K562 (cell line): Measurements from ENCODE around the gene YIPF2. TPM values are rescaled to one million over a fixed set of nuclear protein-coding genes. Genes with fewer than 3 reads are reported as not detected.

Experiments
- ATAC-seq: fragments of 200-7000 bp; cut with Tn5 transposase; 3 replicates; pipeline ENCODE4 v1.9.1; 2020; ENCODE audit warnings: moderate library complexity
- BruUV-seq: library from RNA; stranded (reverse); fragments of 400-500 nt; replicated peaks from 2 replicates; lab custom pipeline; 2021; lab: Mats Ljungman, UMichigan
- CTCF ChIA-PET: fragments of 300-600 bp; formaldehyde crosslinking; extraction: SDS; loops from one replicate; lab custom pipeline; 2021; ENCODE audit warnings: low intra/inter-chr PET ratio; lab: Yijun Ruan, JAX
- POLR2A ChIA-PET: fragments of 300-600, 350-650 bp; sonication (Branson Sonifier 250); formaldehyde crosslinking; extraction: SDS; loops from one replicate; lab custom pipeline; 2021; ENCODE audit warnings: antibody characterized with exemption, inconsistent platforms; lab: Yijun Ruan, JAX
- DNase-seq, 4 experiments: peaks; one replicate each; pipeline versions ENCODE4 v3.0.0 to v3.0.0-alpha.2; 2011 to 2018; ENCODE audit warnings: low spot score in 3 of 4, mixed read lengths in 3 of 4; ENCODE audit errors: extremely low read depth in 1 of 4
- FAIRE-seq: peaks from 2 replicates; lab custom pipeline; 2011; peaks lifted over from hg19 to GRCh38; lab: Jason Lieb, UNC
- H2AFZ ChIP-seq: 2 replicates; pipeline ENCODE4 v1.6.0; 2011; ENCODE audit warnings: low read depth, low read length, control low read depth, inconsistent platforms
- H3K27ac ChIP-seq: fragments of 200-600 bp; 3 replicates; pipeline ENCODE4 v1.8.0; 2011; ENCODE audit warnings: low read depth, mild to moderate bottlenecking, control low read depth, inconsistent platforms, low read length, moderate library complexity, mixed read lengths; ENCODE audit errors: extremely low read depth
- H3K27me3 ChIP-seq, 2 experiments: fragments of 300-600 bp in 1 of 2; 2 replicates in 1 of 2; 3 replicates in 1 of 2; pipeline versions ENCODE4 v1.6.0 to v1.8.0; 2011; ENCODE audit warnings: inconsistent platforms in 2 of 2, low read length in 2 of 2, mild to moderate bottlenecking in 1 of 2, mixed read lengths in 1 of 2, moderate library complexity in 1 of 2; ENCODE audit not compliant: control insufficient read depth in 2 of 2, insufficient read depth in 2 of 2
- H3K36me3 ChIP-seq: fragments of 300-600 bp; 3 replicates; pipeline ENCODE4 v1.8.0; 2011; ENCODE audit warnings: mild to moderate bottlenecking, low read length, inconsistent platforms; ENCODE audit not compliant: control insufficient read depth, insufficient read depth
- H3K4me1 ChIP-seq, 2 experiments: fragments of 200-600 bp in 1 of 2; replicated peaks in 1 of 2; 2 replicates in 1 of 2; 3 replicates in 1 of 2; pipeline versions ENCODE4 v1.5.1 to v1.8.0; 2011; ENCODE audit warnings: inconsistent platforms in 2 of 2, low read length in 2 of 2, mild to moderate bottlenecking in 1 of 2, mixed read lengths in 1 of 2, moderate library complexity in 1 of 2; ENCODE audit not compliant: control insufficient read depth in 2 of 2, insufficient read depth in 2 of 2
- H3K4me2 ChIP-seq: 2 replicates; pipeline ENCODE4 v1.6.1; 2011; ENCODE audit warnings: low read length, control low read depth, inconsistent platforms, mixed read lengths; ENCODE audit not compliant: insufficient read depth
- H3K4me3 ChIP-seq: fragments of 200-600 bp; sonication (generic), shearing (Covaris generic); 2 replicates; pipeline ENCODE4 v1.5.1; 2016; ENCODE audit warnings: control low read depth, inconsistent platforms
- H3K79me2 ChIP-seq: fragments of 200-600 bp; 3 replicates; pipeline ENCODE4 v1.8.0; 2011; ENCODE audit warnings: low read length, inconsistent platforms; ENCODE audit not compliant: control insufficient read depth, insufficient read depth
- H3K9ac ChIP-seq, 2 experiments: 2 replicates each; pipeline versions ENCODE4 v1.6.0 to v1.6.1; 2011; ENCODE audit warnings: low read depth in 2 of 2, low read length in 2 of 2, control low read depth in 1 of 2, inconsistent platforms in 1 of 2, mild to moderate bottlenecking in 1 of 2, mixed read lengths in 1 of 2; ENCODE audit not compliant: insufficient read depth in 1 of 2
- H3K9me1 ChIP-seq: one replicate; pipeline ENCODE4 v1.6.0; 2011; ENCODE audit warnings: inconsistent platforms, mild to moderate bottlenecking, low read length, moderate library complexity; ENCODE audit not compliant: control insufficient read depth, insufficient read depth
- H3K9me3 ChIP-seq: replicated peaks from 2 replicates; pipeline ENCODE4 v1.5.1; 2011; ENCODE audit warnings: low read depth, low read length, inconsistent platforms; ENCODE audit not compliant: control insufficient read depth, insufficient read depth
- H4K20me1 ChIP-seq: replicated peaks from 2 replicates; pipeline ENCODE4 v1.6.1; 2011; ENCODE audit warnings: low read length, inconsistent platforms, mixed read lengths; ENCODE audit not compliant: control insufficient read depth, insufficient read depth
- CREM ChIP-seq: IDR thresholded peaks from 2 replicates; pipeline ENCODE4 v1.6.1; 2014; ENCODE audit warnings: antibody characterized with exemption, low read depth
- HDAC8 ChIP-seq: fragments of 450-650 bp; IDR thresholded peaks from 2 replicates; pipeline ENCODE4 v1.6.1; 2016; ENCODE audit warnings: mild to moderate bottlenecking, missing genetic modification characterization, moderate library complexity, missing compliant biosample characterization
- NCOA6 ChIP-seq: fragments of 450-650 bp; IDR thresholded peaks from 2 replicates; pipeline ENCODE4 v1.6.1; 2017; ENCODE audit warnings: mild to moderate bottlenecking
- PHB ChIP-seq: fragments of 250-450 bp; sonication (Bioruptor Pico); IDR thresholded peaks from 2 replicates; pipeline ENCODE4 v1.5.0; 2021
- POLR2AphosphoS2 ChIP-seq: IDR thresholded peaks from 2 replicates; pipeline ENCODE4 v1.6.1; 2012; ENCODE audit warnings: low read length, improper control_type of control experiment
- WGBS: fragments of 100-300 bp; shearing (Covaris generic); methylation state at CpG from one replicate; pipeline ENCODE4 v1.1.6; 2016; ENCODE audit warnings: low coverage, mixed read lengths; ENCODE audit not compliant: insufficient coverage; ENCODE audit errors: missing lambda C conversion rate; 5-methylcytosine and 5-hydroxymethylcytosine counted together
- in situ Hi-C: fragments of 300-500 bp; cut with MboI; formaldehyde crosslinking; loops from 4 replicates; pipeline ENCODE4 v1.15.0; 2018; ENCODE audit warnings: inconsistent platforms, mixed read lengths
- intact Hi-C: fragments of 100-400 bp; cut with micrococcal nuclease; formaldehyde crosslinking; loops from 2 replicates; pipeline ENCODE4 v1.14.2; 2022
- polyA plus RNA-seq, 8 experiments: library from polyadenylated mRNA; depleted of rRNA in 4 of 8; stranded (reverse) in 5 of 8; unstranded in 3 of 8; fragments of >200 nt; fragmentation: Nextera tagmentation in 2 of 8; fragmentation: Illumina TruSeq in 1 of 8; extraction: Ambion mirVana in 2 of 8; extraction: Trizol in 1 of 8; gene quantifications; 2 replicates each; pipeline versions ENCODE4 v1.2.1 to v1.2.3, GENCODE V29; 2011 to 2014; ENCODE audit warnings: inconsistent platforms in 1 of 8, missing spikeins in 1 of 8
- total RNA-seq, 7 experiments: library from RNA; depleted of rRNA in 6 of 7; stranded (reverse); fragments of >200 nt in 6 of 7; fragmentation: Illumina TruSeq in 2 of 7; extraction: Trizol in 2 of 7; gene quantifications; 2 replicates each; pipeline versions ENCODE4 v1.2.1 to v1.2.3, GENCODE V29; 2011 to 2021; ENCODE audit warnings: low replicate concordance in 1 of 7
- TF ChIP-seq, protein P1 (sequence below): fragments of 450-650 bp; formaldehyde crosslinking; conservative IDR thresholded peaks from 2 replicates; pipeline ENCODE4 v1.4.0; 2022; ENCODE audit warnings: mild to moderate bottlenecking, missing genetic modification characterization

Gene YIPF2
- total and polyA plus RNA-seq, 9 of the 15 experiments (the other 6 are each of a cell fraction or from before 2014, with no cell fraction given): 1.3 to 65.2 (median 31.6) TPM

DNA sequence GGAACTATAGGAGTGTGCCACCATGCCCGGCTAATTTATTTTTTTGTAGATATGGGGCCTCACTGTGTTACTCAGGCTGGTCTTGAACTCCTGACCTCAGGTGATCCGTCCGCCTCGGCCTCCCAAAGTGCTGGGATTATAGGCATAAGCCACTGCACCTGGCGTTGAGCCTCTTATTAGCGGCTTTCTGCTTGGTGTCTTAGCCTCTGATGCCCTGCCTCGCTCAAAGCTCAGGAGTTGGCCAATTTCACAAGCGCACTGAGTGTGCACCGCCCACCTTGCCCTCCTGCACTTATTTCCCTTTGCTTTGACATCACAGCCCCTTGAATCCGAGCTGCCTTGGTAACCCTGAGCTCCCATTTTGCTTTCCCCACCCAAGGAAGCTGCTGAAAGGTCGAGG is 10.1 kb downstream of the YIPF2 start:
- Histone ChIP-seq H2AFZ (no peak overlapping the region), H3K79me2 (no peaks in the 10 kb centered on the region), H3K27ac (no peak overlapping the region), H3K27me3 (no peaks in the 10 kb centered on the region), H3K9me1 (peaks cover 5% of the 10 kb centered on the region), H3K4me3 (no peak overlapping the region), H3K9ac (no peak overlapping the region), H3K9me3 (no peaks in the 10 kb centered on the region), H3K4me1 (peaks cover 0 to 48% of the 10 kb centered on the region in 2 experiments; a peak in 2 of 5 replicates), H4K20me1 (no peaks in the 10 kb centered on the region), H3K4me2 (no peak overlapping the region), H3K36me3 (peaks cover 77% of the 10 kb centered on the region; the same call in 1 of the 3 replicates)
- CTCF ChIA-PET: no interaction called here
- FAIRE-seq (no peak), ATAC-seq (no peak), DNase-seq (no peak)
- intact Hi-C loops (no loop called here), in situ Hi-C loops (no loop called here)
- WGBS: 96% methylated on average over 10 of the region's 11 CpGs
- BruUV-seq: no TSS peak
- TF ChIP-seq, protein P1, sequence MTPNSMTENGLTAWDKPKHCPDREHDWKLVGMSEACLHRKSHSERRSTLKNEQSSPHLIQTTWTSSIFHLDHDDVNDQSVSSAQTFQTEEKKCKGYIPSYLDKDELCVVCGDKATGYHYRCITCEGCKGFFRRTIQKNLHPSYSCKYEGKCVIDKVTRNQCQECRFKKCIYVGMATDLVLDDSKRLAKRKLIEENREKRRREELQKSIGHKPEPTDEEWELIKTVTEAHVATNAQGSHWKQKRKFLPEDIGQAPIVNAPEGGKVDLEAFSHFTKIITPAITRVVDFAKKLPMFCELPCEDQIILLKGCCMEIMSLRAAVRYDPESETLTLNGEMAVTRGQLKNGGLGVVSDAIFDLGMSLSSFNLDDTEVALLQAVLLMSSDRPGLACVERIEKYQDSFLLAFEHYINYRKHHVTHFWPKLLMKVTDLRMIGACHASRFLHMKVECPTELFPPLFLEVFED (CRISPR knock-in tag): no peak
- TF ChIP-seq PHB (CRISPR knock-in tag) (no peak), POLR2AphosphoS2 (0 out of 2 replicates have a peak, but pooled peaks have one; percentile 38), HDAC8 (tag) (no peak), NCOA6 (no peak), CREM (no peak)
- POLR2A ChIA-PET: interaction anchor here (0.6 to 2.4 kb wide), 4 partner anchors 9 to 46 kb away, joined by 3 to 7 read pairs (median 5); no protein-coding TSS in a partner anchor
